A549 (cell line): Measurements from ENCODE around the gene REXO2.

Experiments used
- BHLHE40 ChIP-seq: IDR thresholded peaks from 2 replicates; pipeline ENCODE4 v1.6.1; 2012; ENCODE audit warnings: low read depth, low read length, inconsistent platforms
- CTCF ChIP-seq: fragments of >200 bp; sonication (Bioruptor Twin); formaldehyde crosslinking; IDR thresholded peaks from 3 replicates; pipeline ENCODE4 v1.5.1; 2016
- HDAC2 ChIP-seq: fragments of 200-600 bp; sonication (generic); IDR thresholded peaks from 2 replicates; pipeline ENCODE4 v1.6.1; 2016
- HEYL ChIP-seq: fragments of 250-450 bp; sonication (Bioruptor Pico); IDR thresholded peaks from 2 replicates; pipeline ENCODE4 v1.8.0; 2021; ENCODE audit warnings: mild to moderate bottlenecking, moderate library complexity
- HOXB5 ChIP-seq: fragments of 250-450 bp; sonication (Bioruptor Pico); IDR thresholded peaks from 2 replicates; pipeline ENCODE4 v1.5.0; 2020; ENCODE audit warnings: mild to moderate bottlenecking, moderate library complexity
- KDM1A ChIP-seq: fragments of 200-600 bp; sonication (generic); IDR thresholded peaks from 2 replicates; pipeline ENCODE4 v1.6.1; 2016; ENCODE audit warnings: low read depth, mild to moderate bottlenecking
- MAFK ChIP-seq: fragments of 450-650 bp; IDR thresholded peaks from 2 replicates; pipeline ENCODE4 v1.6.1; 2014; ENCODE audit not compliant: partially characterized antibody
- NFE2L2 ChIP-seq: fragments of 150-350 bp; conservative IDR thresholded peaks from 2 replicates; pipeline ENCODE4 v1.6.1; 2014; ENCODE audit warnings: low read length
- NR3C1 ChIP-seq: fragments of >200 bp; sonication (Bioruptor Twin); formaldehyde crosslinking; IDR thresholded peaks from 3 replicates; pipeline ENCODE4 v1.6.1; 2017
- PBX3 ChIP-seq: IDR thresholded peaks from 2 replicates; pipeline ENCODE4 v1.6.1; 2012
- POLR2A ChIP-seq: IDR thresholded peaks from 2 replicates; pipeline ENCODE4 v1.6.1; 2012; ENCODE audit warnings: mild to moderate bottlenecking, low read length
- REST ChIP-seq: fragments of 200-600 bp; sonication (generic); IDR thresholded peaks from 2 replicates; pipeline ENCODE4 v1.6.1; 2016; ENCODE audit warnings: antibody characterized with exemption, mild to moderate bottlenecking, moderate library complexity
- ZSCAN20 ChIP-seq: fragments of 250-450 bp; sonication (Bioruptor Pico); IDR thresholded peaks from 2 replicates; pipeline ENCODE4 v1.8.0; 2022; ENCODE audit warnings: mild to moderate bottlenecking, moderate library complexity

GRCh38 chr11:114392735-114393667 is 46.3 kb upstream of the REXO2 start:
- TF ChIP-seq HEYL (CRISPR knock-in tag) (no peak), CTCF (no peak), POLR2A (no peak), KDM1A (no peak), HDAC2 (no peak), REST (no peak), BHLHE40 (no peak), NFE2L2 (no peak), PBX3 (no peak), HOXB5 (CRISPR knock-in tag) (no peak), ZSCAN20 (CRISPR knock-in tag) (no peak), MAFK (no peak), NR3C1 (no peak)
